ENCODE results near the gene PRKG1. TPM values are rescaled to one million over a fixed set of nuclear protein-coding genes. Genes with fewer than 3 reads are reported as not detected.

Gene PRKG1
- total RNA-seq, 1 experiment from 2014 or later: 0.09 TPM

GRCh38 chr10:51937308-51938140 lies 863.2 kb downstream of the PRKG1 start:
- H3K9me3 ChIP-seq: no peaks in the 10 kb centered on the region
- no peak overlapping the region for H3K27ac Mint-ChIP-seq (ENCODE audit: unreplicated experiment)
- H3K4me3 Mint-ChIP-seq (ENCODE audit: unreplicated experiment): no peak overlapping the region
- no peak for TF ChIP-seq CTCF (IDR thresholded peaks at IDR 0.05; ENCODE audit: insufficient read depth in 1 of 2, low read depth in 1 of 2, low read length in 1 of 2, severe bottlenecking in 1 of 2, unreplicated experiment in 1 of 2)
- H3K36me3 ChIP-seq (ENCODE audit: control insufficient read depth, insufficient read depth, low read length): no peaks in the 10 kb centered on the region; the same call in 1 of the 2 replicates
- no peaks in the 10 kb centered on the region for H3K4me1 ChIP-seq
- H3K4me3 ChIP-seq (ENCODE audit: low read depth, low read length): no peak overlapping the region
- ChIA-PET POLR2A (no interaction called here), CTCF (no interaction called here)
- H3K27me3 ChIP-seq (replicated peaks; ENCODE audit: control insufficient read depth, insufficient read depth, low read length): peaks cover 2% of the 10 kb centered on the region; the same call in 1 of the 2 replicates
- intact Hi-C loops (cut with micrococcal nuclease; ENCODE audit: unreplicated experiment): no loop called here
- BruUV-seq (replicated peaks): no TSS peak
- H3K27me3 Mint-ChIP-seq (ENCODE audit: insufficient read depth, unreplicated experiment): peaks cover 5% of the 10 kb centered on the region
- no peaks in the 10 kb centered on the region for H3K4me1 Mint-ChIP-seq (ENCODE audit: low read depth, unreplicated experiment)
- no peaks in the 10 kb centered on the region for H3K9me3 Mint-ChIP-seq (ENCODE audit: unreplicated experiment)
- DNase-seq: no peak
- H3K36me3 Mint-ChIP-seq (ENCODE audit: insufficient read depth, unreplicated experiment): no peaks in the 10 kb centered on the region

GRCh38 chr10:51950371-51950995 lies 876.2 kb downstream of the PRKG1 start:
- Mint-ChIP-seq H3K27ac (ENCODE audit: unreplicated experiment) (no peak overlapping the region), H3K27me3 (ENCODE audit: insufficient read depth, unreplicated experiment) (no peaks in the 10 kb centered on the region), H3K4me3 (ENCODE audit: unreplicated experiment) (no peak overlapping the region), H3K4me1 (ENCODE audit: low read depth, unreplicated experiment) (no peaks in the 10 kb centered on the region), H3K36me3 (ENCODE audit: insufficient read depth, unreplicated experiment) (no peaks in the 10 kb centered on the region), H3K9me3 (ENCODE audit: unreplicated experiment) (peaks cover 9% of the 10 kb centered on the region)
- no peak for DNase-seq
- Histone ChIP-seq H3K4me1 (no peaks in the 10 kb centered on the region), H3K27me3 (replicated peaks; ENCODE audit: control insufficient read depth, insufficient read depth, low read length) (no peaks in the 10 kb centered on the region), H3K36me3 (ENCODE audit: control insufficient read depth, insufficient read depth, low read length) (no peaks in the 10 kb centered on the region), H3K4me3 (ENCODE audit: low read depth, low read length) (no peak overlapping the region), H3K9me3 (no peaks in the 10 kb centered on the region)
- intact Hi-C loops (cut with micrococcal nuclease; ENCODE audit: unreplicated experiment): no loop called here
- ChIA-PET CTCF (no interaction called here), POLR2A (interaction anchor here (0.6 kb wide), 1 partner anchor 56 kb away, joined by 3 read pairs; no protein-coding TSS in a partner anchor)
- no TSS peak for BruUV-seq (replicated peaks)
- no peak for TF ChIP-seq CTCF (IDR thresholded peaks at IDR 0.05; ENCODE audit: insufficient read depth in 1 of 2, low read depth in 1 of 2, low read length in 1 of 2, severe bottlenecking in 1 of 2, unreplicated experiment in 1 of 2)

DNA sequence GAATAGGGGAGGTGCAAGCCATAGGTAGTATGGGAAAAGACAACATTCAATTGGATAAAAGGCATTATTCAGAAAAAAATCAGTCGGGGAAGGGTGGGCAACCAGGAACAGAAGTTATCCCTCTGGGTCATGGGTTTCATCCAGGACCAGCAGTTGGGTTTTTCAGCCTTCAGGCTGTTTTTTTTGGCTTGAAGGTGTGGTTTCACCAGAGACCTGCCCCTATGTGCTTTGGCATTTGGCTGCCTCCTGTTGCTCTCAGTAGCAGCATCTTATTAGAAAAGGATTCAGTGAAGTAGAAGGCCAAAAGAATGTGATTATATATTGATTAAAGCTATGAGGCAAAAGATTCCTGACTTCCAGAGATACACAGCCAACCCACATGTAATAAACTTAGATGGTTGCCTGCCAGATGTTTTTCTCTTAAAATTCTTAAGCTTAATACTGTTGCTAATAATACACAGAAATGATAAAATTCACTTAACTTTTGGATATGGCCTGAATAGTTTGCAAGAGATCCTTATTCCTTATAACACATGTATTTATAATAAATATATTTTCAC lies 876.8 kb downstream of the PRKG1 start:
- H3K36me3 ChIP-seq (ENCODE audit: control insufficient read depth, insufficient read depth, low read length): no peaks in the 10 kb centered on the region
- no peaks in the 10 kb centered on the region for H3K27me3 Mint-ChIP-seq (ENCODE audit: insufficient read depth, unreplicated experiment)
- no peak overlapping the region for H3K4me3 Mint-ChIP-seq (ENCODE audit: unreplicated experiment)
- no peak for DNase-seq
- intact Hi-C loops (cut with micrococcal nuclease; ENCODE audit: unreplicated experiment): no loop called here
- CTCF ChIA-PET: no interaction called here
- no TSS peak for BruUV-seq (replicated peaks)
- H3K4me3 ChIP-seq (ENCODE audit: low read depth, low read length): no peak overlapping the region
- POLR2A ChIA-PET: no interaction called here
- no peaks in the 10 kb centered on the region for H3K36me3 Mint-ChIP-seq (ENCODE audit: insufficient read depth, unreplicated experiment)
- H3K27me3 ChIP-seq (replicated peaks; ENCODE audit: control insufficient read depth, insufficient read depth, low read length): no peaks in the 10 kb centered on the region
- no peaks in the 10 kb centered on the region for H3K9me3 ChIP-seq
- TF ChIP-seq CTCF (IDR thresholded peaks at IDR 0.05; ENCODE audit: insufficient read depth in 1 of 2, low read depth in 1 of 2, low read length in 1 of 2, severe bottlenecking in 1 of 2, unreplicated experiment in 1 of 2): no peak
- H3K4me1 Mint-ChIP-seq (ENCODE audit: low read depth, unreplicated experiment): no peaks in the 10 kb centered on the region
- peaks cover 5% of the 10 kb centered on the region for H3K9me3 Mint-ChIP-seq (ENCODE audit: unreplicated experiment)
- H3K27ac Mint-ChIP-seq (ENCODE audit: unreplicated experiment): no peak overlapping the region
- no peaks in the 10 kb centered on the region for H3K4me1 ChIP-seq

All from Caco-2 (cell line).